NCI-H2196 treated with DMSO at 0.1 percent for 48 hours (cell line): ENCODE measurements around the gene ZNF784.

Experiments
- DNase-seq: peaks from one replicate; lab custom pipeline; 2025; ENCODE audit not compliant: unreplicated experiment; lab: John Stamatoyannopoulos, UW

Gene ZNF784

GRCh38 chr19:55656988-55657747 lies 32.8 kb upstream of the ZNF784 start:
- no peak for DNase-seq

DNA sequence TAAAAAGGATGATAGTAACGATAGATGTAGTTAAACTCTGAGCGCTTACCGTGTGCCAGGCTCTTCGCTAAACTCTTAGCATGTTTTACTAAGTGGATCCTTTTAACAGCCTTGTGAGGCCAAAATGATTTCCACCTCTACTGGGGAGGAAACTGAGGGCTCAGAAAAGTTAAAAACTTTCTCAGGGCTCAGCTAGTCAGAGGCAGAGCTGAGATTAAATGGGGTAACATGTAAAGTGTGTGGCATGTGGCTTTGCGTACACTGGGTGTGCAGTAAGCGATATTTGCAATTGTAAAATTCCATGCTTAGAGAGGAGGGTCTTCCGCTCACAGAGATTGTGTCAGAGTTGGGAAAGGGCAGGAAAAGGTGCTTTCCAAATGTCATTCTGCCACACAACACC lies 32.2 kb upstream of the ZNF784 start:
- DNase-seq, result no peak

DNA sequence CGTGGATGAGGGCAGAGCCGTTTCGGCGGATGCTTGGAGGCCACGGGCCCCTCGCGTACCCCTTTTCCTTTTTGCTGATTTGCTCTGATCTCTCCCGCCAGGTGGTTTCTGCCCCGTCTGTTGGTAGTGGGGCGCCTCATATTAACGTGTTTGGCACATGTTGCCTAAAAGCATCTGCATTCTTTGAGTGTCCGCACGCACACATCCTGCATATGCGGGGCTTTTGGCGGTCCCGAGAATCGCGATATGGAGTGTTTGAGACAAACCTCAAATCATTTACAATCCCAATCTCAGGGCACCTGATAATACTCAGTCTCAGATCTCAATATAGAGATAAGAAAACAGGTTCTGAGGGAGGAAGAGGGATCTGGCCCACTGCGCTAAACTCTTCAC lies 31.3 kb upstream of the ZNF784 start:
- DNase-seq, result no peak

GRCh38 chr19:55654868-55655647 lies 30.7 kb upstream of the ZNF784 start, which contains the start of gene U2AF2:
Gene U2AF2 (plus strand): TSS chr19:55655035. CDS start chr19:55655105, 70 bp downstream.
- peak; percentile 92 for DNase-seq

DNA sequence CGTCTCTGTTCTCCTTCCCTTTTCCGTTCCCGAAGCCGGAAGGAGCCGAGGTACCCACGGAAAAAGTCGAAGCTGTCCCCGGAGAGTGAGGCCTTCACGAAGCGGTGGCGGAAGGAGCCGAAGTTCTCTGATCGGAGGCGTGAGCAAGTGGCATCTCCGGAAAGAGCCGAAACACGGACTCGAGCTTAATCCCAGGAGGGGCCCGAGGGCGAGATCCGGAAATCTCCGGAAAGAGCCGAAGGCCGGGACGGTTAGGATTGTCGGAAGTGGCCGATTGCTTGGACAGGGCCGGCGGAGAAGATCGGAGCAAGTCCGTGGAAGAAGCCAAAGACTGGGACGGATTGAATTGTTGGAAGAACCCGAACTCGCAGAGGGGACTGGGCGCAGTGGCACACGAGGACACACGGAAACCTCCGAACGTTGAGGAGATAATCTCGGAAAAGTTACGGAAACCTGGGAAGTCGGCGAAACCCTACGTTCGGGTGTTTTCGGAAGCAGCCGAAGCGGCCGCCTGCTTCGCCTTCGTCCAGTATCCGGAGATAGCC lies 30.0 kb upstream of the ZNF784 start:
- DNase-seq, result peak; percentile 93

- DNase-seq, result peak; percentile 95
These were observed 29.4 kb upstream of the ZNF784 start for GRCh38 chr19:55653651-55654322.

GRCh38 chr19:55652311-55653128 lies 28.2 kb upstream of the ZNF784 start:
- DNase-seq, result no peak

GRCh38 chr19:55651236-55651635 lies 26.9 kb upstream of the ZNF784 start:
- DNase-seq, result no peak

- no peak for DNase-seq
These were observed 26.4 kb upstream of the ZNF784 start for GRCh38 chr19:55650602-55651230.

DNA sequence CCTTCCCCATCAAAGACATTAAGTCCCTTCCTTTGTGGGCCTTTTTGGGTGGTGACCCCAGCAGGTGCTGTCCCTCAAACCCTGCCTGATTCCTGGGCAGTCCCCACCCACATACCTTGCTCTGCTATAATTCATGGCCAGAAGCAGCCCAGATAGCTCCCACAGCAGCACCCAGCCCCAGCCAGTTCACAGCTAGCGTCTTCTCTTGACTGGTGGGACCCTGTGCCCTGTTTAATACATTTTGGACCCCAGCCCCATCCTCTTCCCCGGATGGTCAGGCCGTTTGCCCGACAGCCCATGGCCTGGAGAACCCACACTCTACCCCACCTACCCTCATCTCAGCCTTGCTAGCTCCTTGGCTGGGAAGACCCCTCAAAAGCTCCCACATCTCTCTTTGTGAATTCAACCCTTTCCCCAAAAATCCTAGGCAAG lies 25.8 kb upstream of the ZNF784 start:
- no peak for DNase-seq

GRCh38 chr19:55649268-55650125 lies 25.1 kb upstream of the ZNF784 start:
- no peak for DNase-seq

GRCh38 chr19:55648585-55649267 lies 24.4 kb upstream of the ZNF784 start:
- DNase-seq, result no peak

GRCh38 chr19:55647732-55648584 lies 23.6 kb upstream of the ZNF784 start, which contains the start of gene CCDC106:
Gene CCDC106 (plus strand): TSS chr19:55648212. CDS start chr19:55649047, 835 bp downstream.
- peak; percentile 44 for DNase-seq

DNA sequence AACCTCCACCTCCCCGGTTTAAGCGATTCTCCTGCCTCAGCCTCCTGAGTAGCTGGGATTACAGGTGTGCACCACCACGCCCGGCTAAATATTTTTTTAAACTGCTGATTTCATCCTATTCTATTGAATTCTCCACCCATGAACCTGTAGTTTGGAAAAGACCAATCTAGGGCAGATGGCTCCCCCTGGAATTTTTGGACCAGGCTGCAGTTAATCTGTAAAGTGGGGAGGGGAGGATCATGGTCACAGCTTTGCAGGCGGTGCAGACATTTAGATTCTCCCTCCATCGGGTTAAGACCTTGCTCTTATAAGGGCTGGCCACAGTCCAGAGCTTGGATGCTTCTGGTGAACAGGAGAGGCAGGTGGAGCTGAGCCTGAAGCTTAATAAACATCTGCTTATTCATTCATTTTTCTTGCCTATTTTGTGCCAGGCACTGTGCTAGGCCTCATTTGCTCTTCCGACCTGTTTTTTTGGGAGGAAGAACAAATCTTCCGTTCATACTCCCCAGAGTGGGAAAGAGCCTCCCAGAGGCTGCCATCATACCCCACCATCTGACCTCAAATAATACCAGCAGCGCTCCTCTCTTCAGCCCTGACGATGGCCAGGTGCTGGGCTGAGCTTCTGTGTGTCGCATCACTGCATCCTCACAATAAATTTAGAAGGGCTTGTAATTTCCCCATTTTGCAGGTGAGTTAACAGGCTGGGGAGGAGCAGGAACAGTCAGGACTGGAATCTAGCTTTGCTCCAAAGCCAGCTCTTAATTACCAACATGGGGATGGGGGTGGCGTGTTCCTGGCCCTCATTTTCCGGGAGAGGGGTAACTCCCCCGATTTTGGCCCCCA lies 22.7 kb upstream of the ZNF784 start:
- no peak for DNase-seq

GRCh38 chr19:55645512-55645881 lies 21.1 kb upstream of the ZNF784 start:
- no peak for DNase-seq

DNA sequence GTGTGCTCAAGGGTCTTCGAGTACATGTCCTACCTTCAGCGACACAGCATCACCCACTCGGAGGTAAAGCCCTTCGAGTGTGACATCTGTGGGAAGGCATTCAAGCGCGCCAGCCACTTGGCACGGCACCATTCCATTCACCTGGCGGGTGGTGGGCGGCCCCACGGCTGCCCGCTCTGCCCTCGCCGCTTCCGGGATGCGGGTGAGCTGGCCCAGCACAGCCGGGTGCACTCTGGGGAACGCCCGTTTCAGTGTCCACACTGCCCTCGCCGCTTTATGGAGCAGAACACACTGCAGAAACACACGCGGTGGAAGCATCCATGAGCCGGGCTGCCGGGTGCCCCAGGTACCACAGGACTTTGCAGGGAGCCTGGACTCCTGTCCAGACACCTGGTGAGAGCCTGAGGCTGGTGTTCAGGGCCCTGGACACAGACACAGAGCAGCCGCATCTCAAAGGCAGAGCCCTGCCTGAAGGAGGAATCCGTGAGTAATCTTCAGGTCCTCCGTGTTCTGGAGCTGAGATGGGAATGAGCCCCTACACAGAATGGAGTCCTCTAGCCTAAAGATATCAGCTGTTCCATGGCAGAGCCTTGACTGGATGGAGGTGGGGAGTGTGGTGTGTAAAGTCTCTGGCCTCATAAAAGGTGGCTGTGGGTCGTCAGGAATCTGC lies 20.6 kb upstream of the ZNF784 start:
- DNase-seq, result no peak
